Upper lobe of right lung (tissue), 1 donor: Measurements from ENCODE around the gene HOXD1. TPM values are rescaled to one million over a fixed set of nuclear protein-coding genes. Genes with fewer than 3 reads are reported as not detected.

ENCODE experiments used
- ATAC-seq: fragments of 200-7000 bp; cut with Tn5 transposase; one replicate; pipeline ENCODE4 v1.9.1; 2020; ENCODE audit warnings: mild to moderate bottlenecking, moderate library complexity
- DNase-seq: peaks from one replicate; pipeline ENCODE4 v3.0.0-alpha.2; 2020
- H3K27ac ChIP-seq: fragments of 200-600 bp; one replicate; pipeline ENCODE4 v1.8.0; 2022
- H3K27me3 ChIP-seq: fragments of 200-600 bp; one replicate; pipeline ENCODE4 v1.8.0; 2022; ENCODE audit warnings: mild to moderate bottlenecking
- H3K36me3 ChIP-seq: fragments of 200-600 bp; one replicate; pipeline ENCODE4 v1.8.0; 2022
- H3K4me1 ChIP-seq: fragments of 200-600 bp; one replicate; pipeline ENCODE4 v1.8.0; 2022
- H3K4me3 ChIP-seq: fragments of 200-600 bp; one replicate; pipeline ENCODE4 v1.8.0; 2022; ENCODE audit warnings: mild to moderate bottlenecking
- H3K9me3 ChIP-seq: fragments of 200-600 bp; one replicate; pipeline ENCODE4 v1.8.0; 2022
- intact Hi-C: fragments of 100-400 bp; cut with DNase I; formaldehyde crosslinking; loops from one replicate; pipeline ENCODE4 v1.11.0; 2022
- total RNA-seq: library from RNA; stranded (reverse); fragmentation: NEBNext Ultra II Directional; extraction: Animal tissue kit (Norgen Biotek cat#: 25700); gene quantifications from one replicate; pipeline ENCODE4 v1.2.1, GENCODE V29; 2021
- TF ChIP-seq, protein P1 (sequence below): fragments of 200-600 bp; IDR thresholded peaks from one replicate; pipeline ENCODE4 v1.8.0; 2022; ENCODE audit warnings: antibody characterized with exemption
- donor health status: DM: no; HTN: yes; CAD: no; lungs with severe emphysema.

HOXD1 gene
- total RNA-seq, 1 donor from 2014 or later = 4.1 TPM

DNA sequence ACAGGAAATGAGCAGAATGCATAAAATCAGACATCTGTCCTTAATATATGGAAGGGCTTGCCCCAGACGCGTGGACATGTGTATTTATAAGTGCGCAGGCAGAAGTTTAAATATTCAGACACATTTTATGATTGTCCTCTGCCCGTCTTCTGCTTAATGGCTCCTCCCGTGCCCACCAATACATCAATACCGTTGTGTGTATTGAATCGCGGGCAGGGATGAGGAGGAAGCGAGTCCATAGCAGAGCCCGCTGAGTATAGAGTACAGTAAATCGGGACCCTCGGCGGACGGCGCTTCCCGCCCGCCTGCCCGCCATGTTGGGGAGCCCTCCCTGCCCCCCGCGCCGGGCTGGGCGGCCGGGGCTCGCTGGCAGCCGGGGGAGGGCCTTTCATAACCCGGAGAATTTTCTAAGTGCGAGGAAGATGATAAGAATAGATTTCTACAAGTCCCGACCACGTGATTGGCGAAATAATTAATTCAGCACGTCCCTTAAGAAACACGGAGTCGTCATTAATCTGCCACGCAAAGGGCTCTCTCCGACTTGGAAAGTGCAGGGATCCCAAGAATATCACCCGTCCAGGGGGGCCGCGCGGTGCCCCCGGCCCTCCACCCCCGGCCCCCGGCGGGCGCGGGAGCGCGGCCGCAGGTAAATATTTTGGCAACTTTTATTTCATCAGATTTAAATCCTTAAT lies 31.5 kb upstream of the HOXD1 start, which contains the start of gene HOXD3:
TSS of gene HOXD3 (plus strand) at position 501 of the 692 bp plus-strand sequence. CDS start 11,808 bp downstream, outside the sequence.
- DNase-seq = no peak
- no peak within 1 kb of the TSS for H3K4me3 ChIP-seq
- peaks cover 99% of the 10 kb centered on the region for H3K27me3 ChIP-seq
- H3K4me1 ChIP-seq = peaks cover 8% of the 10 kb centered on the region
- intact Hi-C loops = no loop called here
- ATAC-seq = no peak
- H3K9me3 ChIP-seq = no peaks in the 10 kb centered on the region
- TF ChIP-seq, protein P1, sequence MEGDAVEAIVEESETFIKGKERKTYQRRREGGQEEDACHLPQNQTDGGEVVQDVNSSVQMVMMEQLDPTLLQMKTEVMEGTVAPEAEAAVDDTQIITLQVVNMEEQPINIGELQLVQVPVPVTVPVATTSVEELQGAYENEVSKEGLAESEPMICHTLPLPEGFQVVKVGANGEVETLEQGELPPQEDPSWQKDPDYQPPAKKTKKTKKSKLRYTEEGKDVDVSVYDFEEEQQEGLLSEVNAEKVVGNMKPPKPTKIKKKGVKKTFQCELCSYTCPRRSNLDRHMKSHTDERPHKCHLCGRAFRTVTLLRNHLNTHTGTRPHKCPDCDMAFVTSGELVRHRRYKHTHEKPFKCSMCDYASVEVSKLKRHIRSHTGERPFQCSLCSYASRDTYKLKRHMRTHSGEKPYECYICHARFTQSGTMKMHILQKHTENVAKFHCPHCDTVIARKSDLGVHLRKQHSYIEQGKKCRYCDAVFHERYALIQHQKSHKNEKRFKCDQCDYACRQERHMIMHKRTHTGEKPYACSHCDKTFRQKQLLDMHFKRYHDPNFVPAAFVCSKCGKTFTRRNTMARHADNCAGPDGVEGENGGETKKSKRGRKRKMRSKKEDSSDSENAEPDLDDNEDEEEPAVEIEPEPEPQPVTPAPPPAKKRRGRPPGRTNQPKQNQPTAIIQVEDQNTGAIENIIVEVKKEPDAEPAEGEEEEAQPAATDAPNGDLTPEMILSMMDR = no peak
- H3K27ac ChIP-seq = no peak within 1 kb of the TSS
- no peaks in the 10 kb centered on the region for H3K36me3 ChIP-seq

DNA sequence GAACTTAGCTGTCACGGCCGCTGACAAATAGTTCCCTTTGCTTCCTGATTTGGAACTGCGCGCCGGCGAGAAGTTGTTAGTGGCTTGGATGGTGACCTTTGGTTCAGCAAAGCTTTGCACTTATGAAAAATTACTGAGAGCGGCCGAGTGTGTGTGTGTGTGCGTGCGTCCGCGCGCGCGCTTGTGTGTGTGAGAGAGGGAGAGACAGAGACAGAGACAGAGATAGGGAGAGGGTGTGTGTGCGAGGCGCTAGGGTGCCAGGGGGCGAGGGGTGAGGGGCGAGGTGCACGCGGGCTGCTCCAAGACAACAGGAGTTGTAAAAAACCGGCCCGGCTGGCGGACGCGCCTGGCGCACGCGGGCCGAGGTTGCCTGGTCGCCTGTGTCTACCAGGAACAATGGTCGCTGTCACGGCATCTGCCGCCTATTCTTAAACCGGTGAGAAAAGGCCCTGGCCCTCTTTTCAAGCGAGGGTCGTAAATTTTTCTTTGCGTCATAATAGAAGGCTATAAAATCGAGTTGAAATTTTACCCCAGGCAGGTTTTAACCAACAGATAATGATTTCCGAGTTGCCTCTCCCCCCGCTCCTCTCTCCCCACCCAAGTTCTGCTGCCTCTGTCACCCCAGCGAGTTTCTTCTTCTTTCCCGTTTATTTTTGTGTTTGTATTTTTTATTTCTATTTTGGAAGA lies 30.8 kb upstream of the HOXD1 start:
- Histone ChIP-seq H3K9me3 (no peaks in the 10 kb centered on the region), H3K4me1 (peaks cover 8% of the 10 kb centered on the region), H3K27ac (no peak overlapping the region), H3K4me3 (no peak overlapping the region), H3K36me3 (no peaks in the 10 kb centered on the region), H3K27me3 (peaks cover 100% of the 10 kb centered on the region)
- peak; percentile 58 for DNase-seq
- intact Hi-C loops = no loop called here
- ATAC-seq = no peak
- TF ChIP-seq, protein P1 = no peak

DNA sequence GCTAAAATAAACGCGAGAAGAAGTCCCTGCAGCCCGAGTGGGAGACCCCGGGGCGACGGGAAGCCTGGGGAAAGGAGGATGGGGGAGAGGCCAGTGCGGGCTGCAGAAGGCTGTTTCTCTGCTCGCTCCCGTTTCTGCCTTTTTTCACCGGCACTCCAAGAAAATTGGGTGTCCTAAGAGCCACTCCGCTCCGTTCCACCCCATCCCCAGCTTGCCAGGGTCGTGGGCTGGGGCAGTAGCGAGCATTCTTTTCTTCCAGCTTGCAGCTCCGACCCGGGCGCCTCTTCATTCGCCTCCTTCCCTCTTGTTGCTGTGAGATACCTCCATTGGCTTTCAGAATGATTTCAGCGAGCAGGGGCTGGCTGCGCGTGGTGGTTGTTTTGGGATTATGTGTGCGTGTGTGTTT lies 30.3 kb upstream of the HOXD1 start:
- Histone ChIP-seq H3K36me3 (no peaks in the 10 kb centered on the region), H3K27ac (no peak overlapping the region), H3K27me3 (peaks cover 100% of the 10 kb centered on the region), H3K9me3 (no peaks in the 10 kb centered on the region), H3K4me1 (peaks cover 8% of the 10 kb centered on the region), H3K4me3 (no peak overlapping the region)
- ATAC-seq (no peak), DNase-seq (no peak)
- intact Hi-C loops = no loop called here
- TF ChIP-seq, protein P1 = no peak

DNA sequence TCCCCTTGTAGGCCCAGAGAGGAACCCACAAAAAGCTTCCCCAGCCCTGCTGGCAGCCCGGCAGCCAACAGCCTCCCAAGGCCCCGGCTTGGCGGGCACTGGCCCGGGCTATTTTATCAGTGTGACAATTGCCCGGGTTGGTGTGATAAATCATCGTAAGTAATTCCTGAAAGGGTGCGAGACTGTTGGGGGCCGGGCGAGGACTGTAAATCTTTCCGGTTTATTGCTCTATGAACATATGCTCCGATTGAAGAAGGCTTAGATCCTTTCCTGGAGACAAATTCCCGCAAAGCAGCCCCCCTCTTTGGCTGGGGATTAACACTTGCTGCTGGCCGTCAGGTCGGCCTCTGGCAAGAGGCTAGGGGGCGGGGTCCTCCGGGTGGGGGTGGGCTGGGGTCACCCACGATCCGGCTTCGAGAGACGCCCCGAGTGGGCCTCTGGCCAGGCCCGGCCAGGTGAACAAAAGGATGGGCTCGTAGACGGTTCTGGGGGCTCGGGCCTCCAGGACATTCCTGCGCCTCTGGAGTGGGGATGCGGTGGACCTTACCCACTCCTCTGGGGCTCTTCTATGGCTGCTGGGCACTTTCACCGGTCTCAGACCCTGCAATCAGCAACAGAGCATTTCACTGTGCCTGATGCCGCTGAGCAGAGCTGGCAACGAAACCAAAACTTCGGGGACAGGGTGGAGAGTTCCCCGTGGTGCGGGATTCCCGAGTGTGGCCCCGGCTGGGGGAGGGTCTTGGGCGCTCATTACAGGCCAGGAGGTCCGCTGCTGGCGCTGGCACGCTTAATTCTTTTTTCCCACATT lies 29.4 kb upstream of the HOXD1 start:
- Histone ChIP-seq H3K27me3 (peaks cover 100% of the 10 kb centered on the region), H3K9me3 (no peaks in the 10 kb centered on the region), H3K4me1 (peaks cover 8% of the 10 kb centered on the region), H3K36me3 (no peaks in the 10 kb centered on the region), H3K4me3 (no peak overlapping the region), H3K27ac (no peak overlapping the region)
- no peak for DNase-seq
- intact Hi-C loops = no loop called here
- TF ChIP-seq, protein P1 = no peak
- ATAC-seq = no peak

DNA sequence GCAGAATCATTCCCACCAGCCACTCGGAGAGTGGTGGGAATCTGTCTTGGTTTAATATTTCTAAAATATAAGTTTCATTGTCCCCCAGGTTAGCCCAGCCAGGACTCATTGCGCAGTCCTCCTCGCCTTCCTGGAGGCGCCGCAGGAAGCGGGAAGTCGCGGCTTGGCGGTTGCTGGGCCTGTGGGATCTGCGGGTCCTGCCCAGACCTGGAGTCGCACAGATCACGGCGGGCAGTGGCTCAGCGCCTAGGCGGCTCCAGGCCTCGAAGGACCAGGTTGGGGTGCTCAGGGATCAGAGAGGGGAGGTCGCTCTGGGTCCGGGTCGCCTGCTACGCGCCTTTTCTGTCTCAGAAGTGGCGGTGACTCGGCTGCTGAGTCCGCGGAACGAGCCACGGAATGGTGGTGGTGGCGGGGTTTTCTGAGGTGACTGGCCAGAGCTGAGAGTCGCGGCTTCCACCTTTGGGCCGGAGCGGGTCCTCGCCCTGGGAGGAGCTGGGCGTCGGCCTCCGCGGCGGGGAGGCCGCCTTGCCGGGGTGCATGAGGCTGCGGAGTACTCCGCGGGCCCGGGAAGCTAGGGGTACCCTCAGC lies 28.7 kb upstream of the HOXD1 start:
- TF ChIP-seq, protein P1 = no peak
- Histone ChIP-seq H3K4me1 (peaks cover 8% of the 10 kb centered on the region), H3K27ac (no peak overlapping the region), H3K27me3 (peaks cover 100% of the 10 kb centered on the region), H3K4me3 (no peak overlapping the region), H3K36me3 (no peaks in the 10 kb centered on the region), H3K9me3 (no peaks in the 10 kb centered on the region)
- DNase-seq (peak; percentile 63), ATAC-seq (peak; percentile 7)
- intact Hi-C loops = no loop called here
